DOHH2 (cell line): ENCODE results near the gene PDE9A.
"Not testable (repeated sequence)": the region's sequence is repeated elsewhere in the genome, so short reads cannot be mapped to it uniquely, and the experiment has no call there.

ENCODE experiments used
- CTCF ChIP-seq: fragments of 200-600 bp; sonication (generic); IDR thresholded peaks from one replicate; pipeline ENCODE4 v1.5.1; 2014; ENCODE audit warnings: antibody characterized with exemption, mild to moderate bottlenecking, low read depth, low read length; ENCODE audit not compliant: poor library complexity, severe bottlenecking
- EZH2phosphoT487 ChIP-seq: fragments of 200-600 bp; sonication (generic); IDR thresholded peaks from 2 replicates; pipeline ENCODE4 v1.6.1; 2017; ENCODE audit warnings: borderline replicate concordance, mild to moderate bottlenecking, antibody characterized with exemption, low read length, moderate library complexity, mixed read lengths

- TF ChIP-seq CTCF, EZH2phosphoT487: not testable (repeated sequence)
These were observed 24.9 kb upstream of the PDE9A start for GRCh38 chr21:42628466-42629061.
